Measurements from ENCODE around the gene PIK3R3. TPM values are rescaled to one million over a fixed set of nuclear protein-coding genes. Genes with fewer than 3 reads are reported as not detected.

The PIK3R3 gene
- total RNA-seq, 1 experiment from 2014 or later, result 9.2 TPM

DNA sequence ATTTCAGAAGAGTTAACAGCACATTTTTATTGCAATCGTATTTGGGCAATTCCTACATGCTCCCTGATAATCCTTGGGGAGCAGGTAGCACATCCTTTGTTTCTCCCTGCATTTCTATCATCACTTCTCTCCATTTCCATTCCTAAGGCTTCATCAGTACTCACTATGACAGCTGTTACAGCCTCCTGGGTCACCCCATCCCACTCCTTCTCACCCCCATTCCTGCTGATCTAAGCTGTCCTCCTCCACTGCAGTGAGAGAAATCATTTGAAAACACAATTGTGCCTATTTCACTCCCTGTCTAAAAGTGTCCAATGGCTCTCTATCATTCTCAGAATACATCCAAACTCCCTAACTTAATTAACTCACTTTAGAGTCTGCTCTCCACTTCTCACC is 25.5 kb upstream of the PIK3R3 start:
- DNase-seq (ENCODE audit: low spot score), result no peak

DNA sequence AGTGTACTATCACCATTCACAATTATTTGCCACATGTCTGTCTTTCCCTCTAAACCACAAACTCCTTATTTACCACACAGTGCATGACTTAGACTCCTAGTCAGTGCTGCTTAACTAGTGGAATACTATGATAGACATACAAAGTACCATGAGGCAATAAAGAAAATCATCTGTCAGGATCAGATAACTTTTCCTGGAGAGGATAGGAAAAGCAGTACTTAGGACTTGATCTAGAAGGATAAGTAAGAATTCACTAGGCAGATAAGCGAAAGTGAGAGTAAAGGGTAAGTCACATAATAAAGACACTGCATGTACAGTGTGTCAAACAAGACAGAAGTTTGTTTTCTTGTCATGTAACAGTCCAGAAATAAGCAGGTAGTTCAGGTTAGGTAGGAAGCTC is 21.3 kb upstream of the PIK3R3 start:
- no peak for DNase-seq (ENCODE audit: low spot score)

DNA sequence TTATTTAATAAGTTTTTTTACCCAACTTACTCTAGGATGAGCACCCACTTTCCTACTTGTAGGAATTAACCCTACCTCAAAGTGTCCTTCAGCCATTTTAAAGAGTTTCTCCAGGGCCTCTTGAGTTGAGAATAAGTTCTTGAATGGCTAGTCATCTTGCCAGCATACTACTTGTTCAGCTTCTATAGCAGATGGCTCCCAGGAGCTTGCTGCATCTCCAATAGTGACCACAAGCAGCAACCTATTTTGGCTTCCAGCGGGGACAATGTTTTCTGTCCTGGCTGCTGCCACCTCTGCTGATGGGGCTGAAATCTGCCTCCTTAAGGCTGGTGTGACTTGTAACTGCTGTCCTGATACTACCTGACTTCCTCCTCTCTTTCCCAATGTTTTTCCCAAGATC is 20.8 kb upstream of the PIK3R3 start:
- no peak for DNase-seq (ENCODE audit: low spot score)

DNA sequence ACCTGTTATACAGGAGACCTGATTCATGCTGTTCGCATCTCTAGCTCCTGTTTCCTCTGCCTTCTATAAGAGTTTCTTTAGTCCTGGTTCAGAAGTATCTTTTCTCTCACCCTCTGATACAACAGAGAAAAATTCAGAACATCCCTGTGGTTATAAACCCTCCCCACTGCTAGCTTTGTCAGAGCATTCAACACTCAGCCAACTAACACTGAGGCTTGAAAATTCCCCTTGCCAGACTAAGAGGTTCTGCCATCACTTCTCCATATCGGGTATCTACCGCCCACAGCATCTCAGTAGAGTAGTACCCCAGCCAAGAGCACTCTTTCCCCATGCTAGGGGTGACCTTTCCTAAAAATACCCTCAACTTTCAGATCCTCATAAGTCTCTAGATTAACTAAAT is 19.6 kb upstream of the PIK3R3 start:
- peak; percentile 27 for DNase-seq (ENCODE audit: low spot score)

DNA sequence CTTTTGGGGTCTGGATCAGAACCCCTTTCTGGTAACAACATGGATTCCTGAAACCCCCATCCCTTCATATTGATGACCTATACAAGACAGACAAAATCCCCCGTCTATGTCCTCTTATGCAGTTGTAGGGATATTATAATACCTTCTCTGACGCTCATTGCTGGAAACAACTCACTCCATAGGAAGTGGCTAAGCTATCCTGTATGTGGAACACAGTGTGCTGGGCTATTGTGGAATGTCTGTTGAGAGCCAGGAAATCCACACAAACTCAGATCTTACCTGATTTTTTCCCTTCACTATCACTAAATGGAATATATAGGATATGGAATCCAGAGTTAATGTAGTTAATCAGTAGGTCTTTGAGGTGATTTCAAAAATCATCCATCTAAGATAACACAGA is 17.7 kb upstream of the PIK3R3 start:
- no peak for DNase-seq (ENCODE audit: low spot score)

DNA sequence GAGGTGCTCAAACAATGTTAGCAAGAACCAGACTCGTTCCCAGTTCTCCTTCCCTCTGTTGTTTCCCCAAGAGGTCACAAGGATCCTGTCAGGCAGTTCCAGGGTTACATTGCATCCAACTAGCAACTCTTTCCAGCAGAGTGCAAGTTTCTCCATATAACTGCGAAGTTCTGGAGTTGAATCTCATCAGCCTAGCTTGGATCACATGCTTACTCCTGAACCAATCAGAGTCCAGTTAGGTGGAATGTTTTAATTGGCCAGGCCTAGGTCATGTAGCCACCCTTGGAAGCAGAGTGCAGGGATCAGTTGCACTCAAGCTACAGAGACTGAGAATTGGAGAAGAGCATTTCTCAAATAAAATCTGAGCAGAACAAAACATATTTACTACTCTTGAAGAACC is 15.9 kb upstream of the PIK3R3 start:
- DNase-seq (ENCODE audit: low spot score), result no peak

DNA sequence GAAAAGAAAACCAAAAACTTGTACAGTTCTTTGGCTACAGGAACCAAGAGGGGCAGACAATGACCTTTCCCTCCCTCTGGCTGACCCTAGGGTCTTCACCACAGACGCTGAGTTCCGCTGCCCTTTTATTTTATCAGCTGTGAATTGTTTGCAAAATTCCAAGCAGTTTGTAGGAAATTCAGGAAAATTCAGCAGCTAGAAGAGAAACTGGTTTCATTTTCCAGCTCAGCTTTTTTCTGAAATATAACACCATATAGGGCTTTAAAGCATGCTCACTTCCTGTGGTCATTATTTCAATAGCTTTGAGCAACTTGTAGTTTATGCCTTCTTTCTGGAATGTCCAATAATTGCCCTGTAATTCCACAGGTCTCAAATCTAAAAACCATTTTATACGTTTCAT is 5.5 kb upstream of the PIK3R3 start:
- DNase-seq (ENCODE audit: low spot score), result no peak

DNA sequence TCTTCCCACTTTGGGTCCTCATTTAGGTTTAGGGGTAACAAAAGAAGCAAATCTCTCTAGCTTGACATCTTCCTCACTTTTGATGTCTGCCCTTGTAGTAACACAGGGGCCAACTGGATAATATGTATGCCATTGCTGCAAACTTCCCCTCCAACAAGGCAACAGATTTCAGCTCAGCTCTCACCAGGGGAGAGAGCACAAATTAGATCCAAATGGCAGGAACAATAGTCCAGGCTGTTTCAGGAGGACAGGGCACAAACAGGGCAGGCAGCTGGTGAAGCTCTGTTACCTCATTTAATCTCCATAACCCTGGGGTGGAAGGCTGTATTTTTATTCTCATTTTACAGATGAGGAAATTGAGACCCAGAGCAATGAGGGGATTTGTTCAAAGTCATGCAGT is 4.3 kb upstream of the PIK3R3 start:
- DNase-seq (ENCODE audit: low spot score), result no peak

DNA sequence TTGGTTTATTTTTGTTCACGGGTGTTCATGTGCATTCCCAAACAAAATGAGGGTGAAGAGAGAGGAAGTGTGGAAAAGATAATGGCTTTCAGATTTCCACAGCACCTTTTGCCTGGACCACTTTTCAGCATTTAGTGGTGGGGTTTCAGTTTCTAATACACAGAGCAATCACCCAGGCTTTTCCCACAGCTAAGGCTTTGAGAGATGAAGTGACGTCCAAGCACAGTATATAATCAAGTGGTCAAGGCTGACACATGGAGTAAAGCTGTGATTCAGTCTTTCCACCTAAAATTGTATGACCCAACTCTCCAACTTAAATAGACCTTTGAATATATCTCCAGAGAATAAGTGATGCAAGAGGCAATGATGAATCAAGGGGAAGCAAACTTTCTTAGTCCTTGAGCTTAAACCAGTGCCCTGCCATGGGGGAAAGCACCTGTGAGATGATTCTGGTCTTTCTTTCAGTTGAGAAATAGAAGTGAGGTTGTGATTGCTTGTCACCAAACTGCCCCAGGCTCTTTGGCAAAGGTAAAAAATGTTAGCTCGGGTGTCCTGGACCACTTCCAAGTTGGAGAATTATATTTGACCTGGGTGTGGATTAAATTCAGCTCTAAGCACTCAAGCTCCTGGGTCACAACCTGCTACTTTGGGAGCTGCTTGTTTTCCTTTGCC is 2.4 kb upstream of the PIK3R3 start:
- no peak for DNase-seq (ENCODE audit: low spot score)

DNA sequence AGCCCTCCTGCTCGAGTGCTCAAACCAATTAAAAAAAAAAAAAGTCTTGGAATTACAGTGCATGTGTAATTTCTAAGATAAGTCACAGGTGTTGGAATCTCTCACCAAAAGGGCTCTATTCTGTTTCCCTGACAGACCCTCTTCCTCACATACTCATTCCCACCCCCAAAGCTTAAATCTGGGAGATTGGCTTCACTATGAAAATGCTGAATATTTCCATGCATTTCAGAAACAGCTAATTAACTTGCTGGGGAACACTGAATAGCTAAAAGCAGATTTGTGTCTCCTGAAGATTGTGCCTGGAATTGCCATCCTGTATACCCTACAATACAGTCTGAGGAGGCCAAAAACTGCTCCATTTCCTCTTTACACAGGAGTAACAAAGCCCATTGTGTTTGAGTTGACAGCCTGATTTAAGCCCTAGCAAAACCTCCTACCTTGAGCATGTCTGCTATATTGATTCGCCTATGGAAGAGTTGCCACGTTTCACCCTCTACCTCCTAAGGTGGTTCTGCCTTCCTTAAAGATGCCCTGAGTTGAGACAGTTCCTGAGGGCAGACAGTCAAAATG is 1.4 kb upstream of the PIK3R3 start:
- no peak for DNase-seq (ENCODE audit: low spot score)

DNA sequence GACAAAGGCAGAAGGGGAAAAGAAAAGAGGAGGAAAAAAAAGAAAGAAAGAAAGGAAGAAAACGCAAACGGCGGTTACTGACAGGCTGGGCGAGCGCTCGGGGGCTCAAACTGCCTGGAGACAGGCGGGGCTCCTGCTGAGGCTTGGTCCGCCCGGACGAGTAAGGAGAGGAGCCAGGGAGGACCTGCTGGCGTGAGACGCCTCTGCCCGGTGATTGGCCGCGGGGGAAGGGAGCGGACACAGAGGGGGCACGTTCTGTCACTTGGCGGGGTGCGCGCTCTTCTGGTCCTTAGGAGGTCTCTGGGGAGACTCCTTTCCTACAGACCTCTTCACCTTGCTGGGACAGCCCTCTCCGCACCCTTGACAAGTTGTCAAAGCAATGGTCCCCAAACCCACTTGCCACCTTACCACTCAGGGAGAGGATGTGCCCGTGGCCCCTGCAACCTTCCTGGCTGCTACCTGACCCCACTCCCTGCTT is 791 bp upstream of the PIK3R3 start:
- no peak for DNase-seq (ENCODE audit: low spot score)

DNA sequence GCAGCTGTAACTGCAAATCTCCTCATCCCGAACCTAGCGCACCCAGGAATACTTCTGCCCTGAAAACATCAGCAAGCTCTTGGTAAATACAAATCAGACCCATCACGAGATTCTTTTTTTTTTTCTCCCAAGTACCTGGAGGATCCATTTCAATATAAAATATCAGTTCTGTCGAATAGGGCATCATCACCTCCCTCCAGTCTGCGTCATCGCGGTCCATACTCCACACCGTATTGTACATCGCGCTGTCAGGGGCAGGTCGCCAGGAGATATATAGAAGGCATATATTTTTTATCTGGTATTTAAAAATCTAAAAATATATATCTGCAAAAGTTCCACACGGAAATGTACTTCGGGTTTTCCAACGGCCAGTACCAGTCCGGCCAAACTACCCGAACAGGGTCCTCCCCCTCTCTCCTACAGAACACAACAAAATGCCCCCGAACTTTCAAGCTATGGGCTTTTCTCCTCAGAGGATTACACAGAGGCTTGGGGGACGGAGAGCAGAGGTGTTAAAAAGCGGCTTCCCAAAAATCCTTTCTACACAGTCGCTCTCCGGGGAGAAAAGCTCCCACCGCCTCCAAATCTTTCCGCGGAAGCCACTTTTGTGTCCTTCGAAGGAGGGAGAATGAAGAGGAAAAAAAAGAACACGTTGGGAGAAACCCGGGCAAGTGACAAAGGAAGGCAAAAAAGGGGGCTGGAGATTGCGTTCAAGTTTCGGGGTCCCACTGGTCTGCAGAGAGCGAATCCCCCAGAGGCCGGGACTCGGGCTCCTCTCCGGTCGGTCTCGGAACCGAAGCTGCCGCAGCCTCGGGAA is 509 bp downstream of the PIK3R3 start:
- peak; percentile 27 for DNase-seq (ENCODE audit: low spot score)

DNA sequence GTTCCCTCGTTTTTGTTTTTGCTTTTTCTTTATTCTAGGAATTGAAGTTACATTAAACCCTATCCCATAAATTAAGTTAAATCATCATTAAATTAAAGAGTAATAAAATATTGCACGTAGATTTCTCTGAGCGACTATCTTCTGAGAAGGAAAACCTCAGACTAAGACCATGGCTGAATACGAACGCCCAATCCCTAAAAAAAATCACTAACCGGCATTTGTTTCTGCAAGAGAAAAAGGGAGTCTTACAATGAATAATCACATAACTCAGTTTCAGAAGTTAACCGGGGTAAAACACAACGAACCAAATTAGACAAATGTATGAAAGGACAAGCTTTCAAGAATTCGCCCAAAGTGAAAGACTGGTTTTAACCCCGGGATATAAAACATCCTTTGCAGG is 1.3 kb downstream of the PIK3R3 start:
- DNase-seq (ENCODE audit: low spot score), result no peak

DNA sequence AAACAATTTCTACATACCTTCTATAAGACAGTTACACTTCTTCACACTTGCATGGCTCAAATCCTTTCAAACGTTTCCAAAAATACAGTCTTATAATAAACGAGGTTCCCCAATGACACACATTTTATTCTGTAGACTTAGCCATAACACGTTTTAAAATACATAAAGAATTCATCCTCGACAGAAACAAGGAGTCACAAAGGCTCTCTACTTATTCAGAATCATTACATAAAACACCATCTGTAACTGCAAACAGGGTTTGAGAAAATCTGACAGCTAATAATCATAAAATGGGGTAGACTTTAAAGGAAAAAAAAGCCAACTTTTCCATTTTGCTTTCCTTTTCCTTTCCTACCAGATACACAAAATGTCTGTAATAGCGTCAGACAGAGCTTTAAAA is 1.8 kb downstream of the PIK3R3 start:
- no peak for DNase-seq (ENCODE audit: low spot score)

DNA sequence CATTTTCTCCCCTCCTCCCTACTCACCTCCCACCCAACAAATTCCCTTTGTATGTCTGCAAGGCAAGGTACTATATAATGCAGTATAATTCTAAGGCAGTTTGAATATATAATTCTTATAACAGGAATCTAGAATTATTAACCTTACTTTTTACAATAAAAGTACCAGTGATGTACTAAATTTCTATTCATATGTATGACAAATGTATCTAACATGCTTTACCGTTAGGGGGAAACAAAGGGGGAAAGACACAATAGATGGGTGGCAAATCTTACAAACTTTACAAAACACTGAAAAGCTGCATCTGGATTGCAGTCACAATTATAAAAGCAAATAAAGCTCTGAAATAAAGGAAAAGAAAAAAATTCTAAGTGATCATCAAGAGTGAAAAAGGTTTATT is 2.3 kb downstream of the PIK3R3 start:
- DNase-seq (ENCODE audit: low spot score), result no peak

DNA sequence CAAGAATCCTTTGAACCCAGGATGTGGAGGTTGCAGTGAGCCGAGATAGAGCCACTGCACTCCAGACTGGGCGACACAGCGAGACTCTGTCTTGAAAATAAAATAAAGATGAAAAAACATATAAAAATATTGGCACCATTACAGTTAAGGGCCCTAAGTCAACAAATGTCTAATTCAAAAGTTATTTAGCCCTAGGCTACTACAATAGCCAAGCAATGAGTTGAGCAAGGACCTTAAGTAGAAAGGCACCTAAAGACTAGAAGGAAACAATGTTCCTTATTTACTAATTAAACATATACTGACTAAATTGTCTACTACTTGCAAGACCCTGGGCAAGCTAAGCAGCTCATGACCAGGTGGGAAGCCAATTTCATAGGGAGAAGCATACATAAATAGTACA is 4.1 kb downstream of the PIK3R3 start:
- no peak for DNase-seq (ENCODE audit: low spot score)

DNA sequence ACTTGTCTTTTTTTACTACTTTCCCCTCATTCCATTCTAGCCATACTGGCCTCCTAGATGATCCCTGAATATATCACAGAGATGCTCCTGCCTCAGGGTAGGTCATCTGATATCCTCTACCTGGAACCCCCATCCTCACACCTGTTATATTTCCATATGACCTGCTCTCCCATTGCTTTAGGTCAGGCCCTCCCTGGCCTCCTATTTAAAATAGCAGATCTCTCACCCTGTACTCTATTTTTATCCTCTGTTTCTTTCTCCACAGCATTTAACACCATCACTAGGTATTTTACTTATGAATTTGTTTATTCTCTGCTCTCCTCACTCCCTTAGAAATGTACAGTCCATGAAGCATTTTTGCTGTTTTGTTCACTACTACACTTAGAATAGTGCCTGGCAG is 13.6 kb downstream of the PIK3R3 start:
- no peak for DNase-seq (ENCODE audit: low spot score)

DNA sequence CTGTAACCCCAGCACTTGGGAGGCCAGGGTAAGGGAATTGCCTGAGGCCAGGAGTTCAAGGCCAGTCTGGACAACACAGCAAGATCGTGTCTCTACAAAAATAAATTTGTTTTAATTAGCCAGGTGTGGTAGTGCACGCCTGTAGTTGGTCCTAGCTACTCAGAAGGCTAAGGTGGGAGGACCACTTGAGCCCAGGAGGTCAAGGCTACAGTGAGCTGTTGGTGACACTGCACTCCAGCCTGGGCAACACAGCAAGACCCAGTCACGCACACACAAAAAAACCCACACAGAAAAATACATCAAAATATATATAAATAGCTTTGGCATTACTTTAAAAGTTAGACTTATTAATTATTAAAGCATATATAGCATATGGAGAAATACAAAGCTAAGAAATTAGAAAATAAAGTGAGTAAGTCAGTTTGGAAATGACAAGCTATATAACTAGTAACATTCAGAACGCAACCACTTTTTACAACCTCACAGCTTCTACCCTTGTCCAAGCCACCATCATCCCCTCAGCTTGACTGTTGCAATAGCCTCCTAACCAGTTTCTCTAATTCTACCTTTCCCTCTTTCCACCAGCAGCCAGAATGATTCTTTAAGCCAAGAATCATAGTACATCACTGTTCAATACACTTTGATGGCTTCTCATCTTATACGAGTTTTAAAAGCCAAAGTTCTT is 14.5 kb downstream of the PIK3R3 start:
- DNase-seq (ENCODE audit: low spot score), result no peak

DNA sequence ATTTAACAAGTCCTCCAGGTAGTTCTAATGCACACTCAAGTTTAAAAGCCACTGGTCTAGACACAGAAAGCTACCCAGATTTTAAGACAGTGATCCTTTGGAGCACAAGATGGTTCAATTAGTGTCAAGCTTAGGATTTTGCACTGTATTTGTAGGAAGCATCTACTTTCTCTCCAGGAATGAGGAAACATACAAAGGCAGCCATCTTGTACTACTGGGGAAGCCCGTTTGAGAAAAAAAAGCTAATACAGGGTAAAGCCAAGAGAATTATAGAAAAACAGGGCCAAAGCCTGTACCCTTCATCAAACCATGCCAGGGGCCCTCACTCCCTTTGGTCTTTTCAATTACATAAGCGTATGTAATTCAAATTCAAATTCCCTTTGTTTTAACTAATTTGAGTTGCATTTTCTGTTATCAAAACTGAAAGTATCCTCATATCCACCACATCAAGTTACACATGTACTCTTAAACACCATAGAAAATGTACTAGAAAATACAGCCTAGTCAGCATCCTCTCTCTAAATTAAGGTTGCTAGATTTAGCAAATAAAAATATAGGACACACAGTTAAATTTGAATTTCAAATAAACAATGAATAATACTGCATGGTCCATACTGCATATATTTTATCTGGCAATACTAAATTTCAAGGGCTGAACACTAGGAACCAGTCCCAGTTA is 17.4 kb downstream of the PIK3R3 start:
- no peak for DNase-seq (ENCODE audit: low spot score)

DNA sequence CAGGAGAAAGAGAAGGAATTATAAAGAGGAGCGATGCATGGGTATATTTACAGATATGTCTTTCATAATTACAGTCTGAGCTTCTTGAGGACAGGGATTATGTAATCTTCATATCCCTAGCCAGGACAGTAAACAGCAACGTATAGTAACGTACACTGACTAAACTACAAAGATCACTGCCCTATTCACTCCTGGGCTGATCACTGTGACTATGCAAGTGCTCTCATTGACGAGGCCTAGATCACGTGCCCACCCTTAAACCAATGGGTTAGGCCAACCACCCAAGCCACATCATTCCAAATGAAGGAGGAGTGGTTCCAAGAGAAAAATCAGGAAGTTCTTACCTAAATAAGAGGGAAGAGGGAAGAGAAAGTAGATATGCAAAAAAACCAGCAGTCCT is 18.5 kb downstream of the PIK3R3 start:
- no peak for DNase-seq (ENCODE audit: low spot score)

DNA sequence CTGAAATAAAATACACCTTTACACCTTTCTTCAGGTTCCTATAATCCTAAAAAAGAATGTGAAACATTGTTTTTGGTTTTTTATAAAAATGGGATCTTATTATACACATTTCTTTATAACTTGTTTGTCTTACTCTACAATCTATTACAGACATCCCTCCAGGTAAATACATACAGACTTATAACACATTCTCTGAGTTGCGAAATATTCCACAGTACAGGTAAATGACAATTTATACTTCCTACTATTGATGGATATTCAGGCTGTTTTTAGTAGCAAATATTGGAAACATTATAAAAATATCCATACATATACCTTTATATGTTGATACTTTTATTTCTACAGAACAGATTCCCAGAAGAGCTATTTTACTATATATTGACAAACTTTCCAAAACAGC is 20.3 kb downstream of the PIK3R3 start:
- no peak for DNase-seq (ENCODE audit: low spot score)

DNA sequence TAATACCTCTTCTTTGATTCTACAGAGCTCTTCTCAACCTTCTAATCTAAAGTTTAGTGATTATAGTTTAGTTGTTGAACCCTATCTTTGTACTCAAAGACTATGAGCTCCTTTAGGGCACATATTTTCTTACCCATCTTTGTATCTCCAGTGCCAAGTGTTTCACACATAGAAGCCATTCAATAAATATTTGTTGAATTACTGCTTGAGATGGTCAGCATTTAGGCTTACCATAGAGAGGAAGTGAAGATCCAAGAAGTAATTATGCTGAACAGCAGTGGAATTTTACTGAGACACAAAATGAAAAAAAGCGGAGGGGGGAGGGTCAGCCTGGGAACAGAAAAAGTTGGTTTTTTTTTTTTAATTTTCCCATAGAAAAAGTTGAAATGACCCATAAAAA is 21.9 kb downstream of the PIK3R3 start:
- DNase-seq (ENCODE audit: low spot score), result no peak

All from A172 (cell line).